Activated CD4-positive, CD25-positive, alpha-beta regulatory T cell treated with anti-CD3 and anti-CD28 coated beads, Interleukin-2, amount 50 U/mL, for 24 hours (primary cell): ENCODE data around the gene CPEB4.
A peak's percentile ranks its signal among the peaks of the same experiment; 100 is the strongest.

Experiments used
- ATAC-seq, 2 donors: fragments of 150-1000 bp; cut with Tn5 transposase; one replicate each; pipeline ENCODE4 v1.10.0; 2021; ENCODE audit warnings: mild to moderate bottlenecking in 1 of 2, moderate library complexity in 1 of 2

The CPEB4 gene

GRCh38 chr5:173984218-173984617 lies 96.1 kb downstream of the CPEB4 start:
- no peak for ATAC-seq

GRCh38 chr5:173988554-173989431 lies 100.6 kb downstream of the CPEB4 start, which contains the start of gene C5orf47:
Gene C5orf47 (plus strand): TSS chr5:173989170. CDS start chr5:173989264, 94 bp downstream.
- ATAC-seq = no peak

GRCh38 chr5:173989432-173990082 lies 101.4 kb downstream of the CPEB4 start:
- no peak for ATAC-seq

GRCh38 chr5:173997331-173997730 lies 109.2 kb downstream of the CPEB4 start:
- no peak for ATAC-seq

GRCh38 chr5:173998531-173998930 lies 110.4 kb downstream of the CPEB4 start:
- no peak for ATAC-seq

- ATAC-seq = no peak
These were observed 111.9 kb downstream of the CPEB4 start for GRCh38 chr5:174000076-174000475.

- peak in 1 of 2 donors; percentile 27 for ATAC-seq
These were observed 115.6 kb downstream of the CPEB4 start for GRCh38 chr5:174003795-174004194.

GRCh38 chr5:174008922-174009321 lies 120.8 kb downstream of the CPEB4 start:
- no peak for ATAC-seq

GRCh38 chr5:174010365-174010764 lies 122.2 kb downstream of the CPEB4 start:
- ATAC-seq = no peak

GRCh38 chr5:174011441-174011840 lies 123.3 kb downstream of the CPEB4 start:
- no peak for ATAC-seq
